DOHH2 (cell line): ENCODE data around the gene DDR2.

Experiments used
- H3F3A ChIP-seq: fragments of 200-600 bp; sonication (generic), shearing (Covaris generic); 2 replicates; pipeline ENCODE4 v1.6.0; 2016; ENCODE audit warnings: antibody characterized with exemption, mild to moderate bottlenecking; ENCODE audit not compliant: control insufficient read depth, insufficient read depth
- H3K27ac ChIP-seq: fragments of 200-600 bp; sonication (generic); 2 replicates; pipeline ENCODE4 v1.5.1; 2014; ENCODE audit warnings: low read depth, mild to moderate bottlenecking, low read length, moderate library complexity
- H3K27me3 ChIP-seq: fragments of 200-600 bp; sonication (generic); 2 replicates; pipeline ENCODE4 v1.6.1; 2014; ENCODE audit warnings: mild to moderate bottlenecking, low read length, mixed read lengths; ENCODE audit not compliant: control insufficient read depth
- H3K36me3 ChIP-seq: fragments of 200-600 bp; sonication (generic); 2 replicates; pipeline ENCODE4 v1.6.1; 2014; ENCODE audit warnings: mild to moderate bottlenecking, low read length, moderate library complexity, mixed read lengths; ENCODE audit not compliant: control insufficient read depth
- H3K4me1 ChIP-seq: fragments of 200-600 bp; sonication (generic); 2 replicates; pipeline ENCODE4 v1.6.1; 2014; ENCODE audit warnings: mild to moderate bottlenecking, low read length, mixed read lengths; ENCODE audit not compliant: control insufficient read depth
- H3K4me2 ChIP-seq: fragments of 200-600 bp; sonication (generic); 2 replicates; pipeline ENCODE4 v1.6.0; 2014; ENCODE audit warnings: mild to moderate bottlenecking, low read length, moderate library complexity
- H3K4me3 ChIP-seq: fragments of 200-600 bp; sonication (generic); 2 replicates; pipeline ENCODE4 v1.5.1; 2014; ENCODE audit warnings: mild to moderate bottlenecking, low read length, mixed read lengths
- H3K79me2 ChIP-seq: fragments of 200-600 bp; sonication (generic); 2 replicates; pipeline ENCODE4 v1.6.1; 2014; ENCODE audit warnings: mild to moderate bottlenecking, low read length, mixed read lengths; ENCODE audit not compliant: control insufficient read depth
- H3K9me2 ChIP-seq: fragments of 200-600 bp; sonication (generic); replicated peaks from 2 replicates; pipeline ENCODE4 v1.6.1; 2014; ENCODE audit warnings: mild to moderate bottlenecking, low read length, mixed read lengths; ENCODE audit not compliant: control insufficient read depth
- H3K9me3 ChIP-seq: fragments of 200-600 bp; sonication (generic); 2 replicates; pipeline ENCODE4 v1.6.1; 2014; ENCODE audit warnings: antibody characterized with exemption, low read length, mixed read lengths; ENCODE audit not compliant: control insufficient read depth, insufficient read depth
- H4K20me1 ChIP-seq: fragments of 200-600 bp; sonication (generic); 2 replicates; pipeline ENCODE4 v1.6.0; 2014; ENCODE audit warnings: low read depth, mild to moderate bottlenecking, antibody characterized with exemption, low read length, moderate library complexity; ENCODE audit not compliant: control insufficient read depth, insufficient read depth
- CTCF ChIP-seq: fragments of 200-600 bp; sonication (generic); IDR thresholded peaks from one replicate; pipeline ENCODE4 v1.5.1; 2014; ENCODE audit warnings: antibody characterized with exemption, mild to moderate bottlenecking, low read depth, low read length; ENCODE audit not compliant: poor library complexity, severe bottlenecking
- EZH2phosphoT487 ChIP-seq: fragments of 200-600 bp; sonication (generic); IDR thresholded peaks from 2 replicates; pipeline ENCODE4 v1.6.1; 2017; ENCODE audit warnings: borderline replicate concordance, mild to moderate bottlenecking, antibody characterized with exemption, low read length, moderate library complexity, mixed read lengths

Gene DDR2

DNA sequence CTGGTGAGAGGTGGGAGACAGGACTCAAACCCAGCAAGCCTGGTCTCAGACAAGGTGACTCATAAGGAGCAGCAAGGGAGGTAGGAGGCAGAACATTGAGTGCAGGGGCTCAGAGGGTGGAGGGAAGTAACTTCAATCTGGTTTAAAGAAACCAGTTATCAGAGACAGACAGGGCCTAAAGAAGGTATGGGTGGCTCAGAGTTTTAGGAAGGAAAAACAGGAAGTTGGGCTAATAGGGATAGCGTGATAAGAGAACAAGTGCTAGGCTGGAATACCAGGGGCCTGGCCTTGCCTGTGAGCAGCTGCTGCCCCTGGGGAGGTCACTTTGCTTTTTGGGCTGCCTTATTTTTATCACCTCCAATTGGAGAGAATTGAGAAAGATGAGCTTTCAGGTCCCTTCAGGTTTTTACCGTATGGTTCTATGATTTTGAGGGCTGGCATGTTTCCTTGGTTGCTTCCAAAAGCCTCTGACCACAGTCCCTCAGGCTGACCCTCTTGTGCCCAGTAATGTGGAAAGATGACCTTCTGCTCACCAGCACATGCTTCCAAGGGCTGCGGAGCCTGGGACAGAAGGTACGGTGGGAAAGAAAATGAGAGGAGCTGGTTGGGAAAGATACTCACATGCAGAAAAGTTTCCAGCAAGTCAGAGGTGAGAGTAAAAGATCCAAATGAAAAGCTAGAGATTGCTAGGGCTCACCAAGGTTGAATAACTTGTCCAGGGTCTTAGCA is 77.0 kb downstream of the DDR2 start:
- Histone ChIP-seq H3K9me3 (no peaks in the 10 kb centered on the region), H4K20me1 (no peaks in the 10 kb centered on the region), H3K4me1 (no peaks in the 10 kb centered on the region), H3K4me2 (no peak overlapping the region), H3K27ac (no peak overlapping the region), H3K79me2 (no peaks in the 10 kb centered on the region), H3K36me3 (no peaks in the 10 kb centered on the region), H3K27me3 (no peaks in the 10 kb centered on the region), H3K4me3 (no peak overlapping the region), H3K9me2 (no peaks in the 10 kb centered on the region), H3F3A (no peaks in the 10 kb centered on the region)
- TF ChIP-seq EZH2phosphoT487 (no peak), CTCF (no peak)

DNA sequence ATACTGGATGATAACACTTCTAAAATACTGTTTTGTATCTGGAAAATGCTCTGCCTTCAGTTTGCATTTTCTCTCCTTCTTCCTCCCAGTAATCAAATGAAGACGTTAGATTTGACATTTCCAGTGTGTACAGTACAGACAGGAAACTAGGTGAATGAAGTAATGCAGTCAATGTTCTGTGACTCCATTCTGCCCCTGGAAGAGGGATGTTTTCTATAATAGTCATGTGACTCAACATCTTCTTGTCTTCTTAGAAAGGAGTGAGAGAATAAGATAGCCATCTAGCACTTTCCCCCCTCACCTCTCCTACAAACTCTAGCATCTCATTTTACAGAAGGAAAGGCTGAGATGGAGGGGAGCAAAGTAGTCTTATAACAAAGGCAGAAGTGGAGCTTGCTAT is 77.6 kb downstream of the DDR2 start:
- no peaks in the 10 kb centered on the region for H3F3A ChIP-seq
- no peak overlapping the region for H3K4me3 ChIP-seq

DNA sequence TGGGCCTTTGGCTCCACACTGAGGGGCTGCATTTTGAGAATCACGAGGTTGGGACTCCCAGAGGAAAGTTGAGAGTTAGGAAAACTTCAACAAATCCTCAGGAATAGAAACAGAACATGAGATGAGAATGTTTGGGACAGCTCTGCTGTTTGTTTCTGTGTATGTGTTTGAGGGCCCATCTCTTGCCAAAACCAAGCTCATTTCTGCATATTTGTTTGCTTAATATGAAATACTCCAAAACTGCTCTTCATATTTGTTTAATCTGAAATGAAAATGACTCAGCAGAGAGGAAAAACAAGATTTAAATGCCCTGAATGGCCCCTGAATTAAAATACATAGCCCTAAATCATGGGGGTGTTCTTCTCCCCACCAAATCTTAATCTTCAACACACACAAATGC is 78.1 kb downstream of the DDR2 start:
- Histone ChIP-seq H3K4me3 (no peak overlapping the region), H3F3A (no peaks in the 10 kb centered on the region), H4K20me1 (no peaks in the 10 kb centered on the region), H3K9me3 (no peaks in the 10 kb centered on the region), H3K79me2 (no peaks in the 10 kb centered on the region), H3K27ac (no peak overlapping the region), H3K36me3 (no peaks in the 10 kb centered on the region), H3K9me2 (no peaks in the 10 kb centered on the region), H3K27me3 (peaks cover 3% of the 10 kb centered on the region; the same call in 1 of the 2 replicates), H3K4me1 (no peaks in the 10 kb centered on the region), H3K4me2 (no peak overlapping the region)
- TF ChIP-seq CTCF (no peak), EZH2phosphoT487 (no peak)

More for the DNA sequence above, 77.6 kb downstream of the DDR2 start:
- Histone ChIP-seq H3K79me2 (no peaks in the 10 kb centered on the region), H3K27me3 (peaks cover 3% of the 10 kb centered on the region; the same call in 1 of the 2 replicates), H3K4me2 (no peak overlapping the region), H3K36me3 (no peaks in the 10 kb centered on the region), H3K27ac (no peak overlapping the region), H3K9me3 (no peaks in the 10 kb centered on the region), H4K20me1 (no peaks in the 10 kb centered on the region), H3K9me2 (no peaks in the 10 kb centered on the region), H3K4me1 (no peaks in the 10 kb centered on the region)
- TF ChIP-seq CTCF (no peak), EZH2phosphoT487 (no peak)
